H9 (cell line): ENCODE measurements around the gene DNAJC21. TPM values are rescaled to one million over a fixed set of nuclear protein-coding genes. Genes with fewer than 3 reads are reported as not detected.

Experiments used
- DNase-seq: peaks from one replicate; pipeline ENCODE4 v3.0.0-alpha.2; 2017
- H2AFZ ChIP-seq: one replicate; pipeline ENCODE4 v1.6.1; 2013; ENCODE audit warnings: mild to moderate bottlenecking, low read length, control low read depth, moderate library complexity
- H2AK5ac ChIP-seq: 2 replicates; pipeline ENCODE4 v1.6.1; 2013; ENCODE audit warnings: low read length, control low read depth, mixed read lengths; ENCODE audit not compliant: insufficient read length
- H2BK120ac ChIP-seq: one replicate; pipeline ENCODE4 v1.6.1; 2013; ENCODE audit warnings: low read depth, mild to moderate bottlenecking, low read length, control low read depth, inconsistent platforms; ENCODE audit not compliant: poor library complexity, severe bottlenecking
- H2BK12ac ChIP-seq: 2 replicates; pipeline ENCODE4 v1.6.1; 2013; ENCODE audit warnings: low read length, control low read depth, mixed read lengths, low read depth; ENCODE audit not compliant: insufficient read length
- H2BK15ac ChIP-seq: 2 replicates; pipeline ENCODE4 v1.6.1; 2013; ENCODE audit warnings: low read depth, low read length, control low read depth
- H2BK20ac ChIP-seq: one replicate; pipeline ENCODE4 v1.6.1; 2013; ENCODE audit warnings: low read depth, mild to moderate bottlenecking, low read length, control low read depth, inconsistent platforms; ENCODE audit not compliant: poor library complexity, severe bottlenecking
- H2BK5ac ChIP-seq: 2 replicates; pipeline ENCODE4 v1.6.1; 2013; ENCODE audit warnings: low read length, control low read depth, mixed read lengths; ENCODE audit not compliant: insufficient read length
- H3K14ac ChIP-seq: 2 replicates; pipeline ENCODE4 v1.6.1; 2013; ENCODE audit warnings: low read length, control low read depth; ENCODE audit not compliant: insufficient read depth
- H3K18ac ChIP-seq: 2 replicates; pipeline ENCODE4 v1.6.1; 2013; ENCODE audit warnings: low read depth, mild to moderate bottlenecking, mixed read lengths, low read length, control low read depth; ENCODE audit not compliant: insufficient read length
- H3K23ac ChIP-seq: 2 replicates; pipeline ENCODE4 v1.6.1; 2013; ENCODE audit warnings: low read length, control low read depth, mixed read lengths, low read depth; ENCODE audit not compliant: insufficient read length
- H3K23me2 ChIP-seq: 2 replicates; pipeline ENCODE4 v1.6.1; 2013; ENCODE audit warnings: low read depth, mild to moderate bottlenecking, mixed read lengths, low read length, control low read depth; ENCODE audit not compliant: insufficient read length, poor library complexity, severe bottlenecking
- H3K27ac ChIP-seq: 2 replicates; pipeline ENCODE4 v1.5.1; 2013; ENCODE audit warnings: low read length, control low read depth, mixed read lengths, low read depth; ENCODE audit not compliant: insufficient read length
- H3K27me3 ChIP-seq: 2 replicates; pipeline ENCODE4 v1.6.1; 2013; ENCODE audit warnings: low read length, control low read depth, inconsistent platforms; ENCODE audit not compliant: insufficient read depth
- H3K4ac ChIP-seq: 2 replicates; pipeline ENCODE4 v1.6.1; 2013; ENCODE audit warnings: low read depth, mild to moderate bottlenecking, control low read depth, inconsistent platforms, low read length, moderate library complexity
- H3K4me1 ChIP-seq: 2 replicates; pipeline ENCODE4 v1.6.1; 2013; ENCODE audit warnings: low read length, control low read depth, inconsistent platforms; ENCODE audit not compliant: insufficient read depth
- H3K4me2 ChIP-seq: 2 replicates; pipeline ENCODE4 v1.6.1; 2013; ENCODE audit warnings: low read length, control low read depth, mixed read lengths; ENCODE audit not compliant: insufficient read length, insufficient read depth
- H3K56ac ChIP-seq: 2 replicates; pipeline ENCODE4 v1.6.1; 2013; ENCODE audit warnings: low read depth, mild to moderate bottlenecking, mixed read lengths, low read length, control low read depth; ENCODE audit not compliant: insufficient read length
- H3K79me1 ChIP-seq: 2 replicates; pipeline ENCODE4 v1.6.1; 2013; ENCODE audit warnings: low read depth, mild to moderate bottlenecking, moderate library complexity, low read length, control low read depth, inconsistent platforms; ENCODE audit not compliant: insufficient read depth, poor library complexity, severe bottlenecking
- H3K79me2 ChIP-seq: 2 replicates; pipeline ENCODE4 v1.6.1; 2013; ENCODE audit warnings: low read length, control low read depth, inconsistent platforms; ENCODE audit not compliant: insufficient read depth
- H3K9ac ChIP-seq: 2 replicates; pipeline ENCODE4 v1.6.1; 2013; ENCODE audit warnings: low read length, control low read depth, mixed read lengths; ENCODE audit not compliant: insufficient read length; ENCODE audit errors: extremely low read depth
- H3K9me3 ChIP-seq: one replicate; pipeline ENCODE4 v1.6.1; 2013; ENCODE audit warnings: low read depth, low read length, inconsistent platforms; ENCODE audit not compliant: control insufficient read depth
- H3T11ph ChIP-seq: one replicate; pipeline ENCODE4 v1.6.1; 2013; ENCODE audit warnings: mild to moderate bottlenecking, low read length, control low read depth, inconsistent platforms
- H4K20me1 ChIP-seq: one replicate; pipeline ENCODE4 v1.6.1; 2013; ENCODE audit not compliant: control insufficient read depth, insufficient read length, insufficient read depth
- H4K5ac ChIP-seq: 2 replicates; pipeline ENCODE4 v1.6.1; 2013; ENCODE audit warnings: low read depth, mild to moderate bottlenecking, mixed read lengths, low read length, control low read depth; ENCODE audit not compliant: insufficient read length
- H4K8ac ChIP-seq: replicated peaks from 2 replicates; pipeline ENCODE4 v1.6.1; 2013; ENCODE audit warnings: low read length, control low read depth, mixed read lengths, low read depth; ENCODE audit not compliant: insufficient read length
- H4K91ac ChIP-seq: 2 replicates; pipeline ENCODE4 v1.6.1; 2013; ENCODE audit warnings: low read depth, mild to moderate bottlenecking, moderate library complexity, mixed read lengths, low read length, control low read depth; ENCODE audit not compliant: insufficient read length
- H3K27ac Mint-ChIP-seq, 3 experiments: 2 replicates in 2 of 3; 3 replicates in 1 of 3; pipeline ENCODE4 v1.8.0; 2020 to 2021; ENCODE audit warnings: mixed read lengths in 3 of 3, mild to moderate bottlenecking in 1 of 3, moderate library complexity in 1 of 3
- H3K27me3 Mint-ChIP-seq: 2 replicates; pipeline ENCODE4 v1.8.0; 2021; ENCODE audit warnings: low read depth, mild to moderate bottlenecking, moderate library complexity, mixed read lengths
- H3K36me3 Mint-ChIP-seq, 3 experiments: 2 replicates in 2 of 3; 3 replicates in 1 of 3; pipeline ENCODE4 v1.8.0; 2020 to 2021; ENCODE audit warnings: low read depth in 3 of 3, mixed read lengths in 3 of 3; ENCODE audit not compliant: insufficient read depth in 1 of 3
- H3K4me1 Mint-ChIP-seq, 2 experiments: 2 replicates each; pipeline ENCODE4 v1.8.0; 2020; ENCODE audit warnings: mixed read lengths in 2 of 2
- H3K4me3 Mint-ChIP-seq, 2 experiments: 2 replicates in 1 of 2; 3 replicates in 1 of 2; pipeline ENCODE4 v1.8.0; 2020 to 2021; ENCODE audit warnings: mild to moderate bottlenecking in 2 of 2, mixed read lengths in 2 of 2, moderate library complexity in 1 of 2
- H3K9me3 Mint-ChIP-seq, 2 experiments: 2 replicates in 1 of 2; 3 replicates in 1 of 2; pipeline ENCODE4 v1.8.0; 2020; ENCODE audit warnings: mild to moderate bottlenecking in 2 of 2, mixed read lengths in 2 of 2, moderate library complexity in 1 of 2
- CTCF ChIP-seq: fragments of 200-600 bp; sonication (generic); conservative IDR thresholded peaks from 3 replicates; pipeline ENCODE4 v1.8.0; 2021; ENCODE audit warnings: antibody characterized with exemption, mild to moderate bottlenecking
- WGBS: extraction: QIAGEN DNeasy Blood & Tissue Kit; methylation state at CpG from one replicate; pipeline ENCODE4 v1.1.7; 2013; ENCODE audit warnings: missing lambda C conversion rate, low lambda C conversion rate, mixed read lengths; ENCODE audit not compliant: insufficient read length; ENCODE audit errors: extremely low coverage; 5-methylcytosine and 5-hydroxymethylcytosine counted together
- total RNA-seq: library from RNA; stranded (reverse); gene quantifications from 2 replicates; pipeline ENCODE4 v1.2.1, GENCODE V29; 2021

Gene DNAJC21
- total RNA-seq, 1 experiment from 2014 or later: 50.4 TPM

- H2BK15ac ChIP-seq: no peak overlapping the region
- no peak overlapping the region for H3K56ac ChIP-seq
- H3T11ph ChIP-seq: no peak overlapping the region
- no peak overlapping the region for H3K9ac ChIP-seq
- no peaks in the 10 kb centered on the region; the same call in 1 of the 2 replicates for H3K4me1 ChIP-seq
- H3K18ac ChIP-seq: no peak overlapping the region
- Mint-ChIP-seq H3K27ac (no peak overlapping the region), H3K36me3 (peaks cover 13 to 44% (median 36%) of the 10 kb centered on the region in 3 experiments), H3K4me1 (peaks cover 17 to 20% of the 10 kb centered on the region in 2 experiments), H3K4me3 (no peak overlapping the region), H3K27me3 (no peaks in the 10 kb centered on the region), H3K9me3 (no peaks in the 10 kb centered on the region; a peak in 1 of 5 replicates)
- no peaks in the 10 kb centered on the region for H3K9me3 ChIP-seq
- H2BK5ac ChIP-seq: no peak overlapping the region
- peaks cover 10% of the 10 kb centered on the region; the same call in 1 of the 2 replicates for H3K79me2 ChIP-seq
- no peaks in the 10 kb centered on the region for H4K20me1 ChIP-seq
- TF ChIP-seq CTCF: no peak
- no peak overlapping the region for H3K14ac ChIP-seq
- no peak overlapping the region for H2BK12ac ChIP-seq
- no peak overlapping the region for H3K4ac ChIP-seq
- no peak overlapping the region for H2AK5ac ChIP-seq
- peaks cover 10% of the 10 kb centered on the region for H3K79me1 ChIP-seq
- DNase-seq: no peak
- no peak overlapping the region for H3K27ac ChIP-seq
- H4K8ac ChIP-seq: no peak overlapping the region
- no peak overlapping the region for H3K23ac ChIP-seq
- no peak overlapping the region for H2BK20ac ChIP-seq
- H4K91ac ChIP-seq: no peak overlapping the region
- H2BK120ac ChIP-seq: no peak overlapping the region
- peaks cover 6% of the 10 kb centered on the region for H3K23me2 ChIP-seq
- no peak overlapping the region for H3K4me2 ChIP-seq
- no CpG with 5 or more reads among the region's 2 CpGs for WGBS
- no peak overlapping the region for H2AFZ ChIP-seq
- H4K5ac ChIP-seq: no peak overlapping the region
- no peaks in the 10 kb centered on the region for H3K27me3 ChIP-seq
Observed at GRCh38 chr5:34932947-34933346, 3.6 kb downstream of the DNAJC21 start.
